ENCODE results near the gene DNAJC5.

GRCh38 chr20:63856098-63856511 is 38.8 kb upstream of the DNAJC5 start:
- TF ChIP-seq CTCF (IDR thresholded peaks at IDR 0.05) (no peak), POLR2AphosphoS5 (IDR thresholded peaks at IDR 0.05) (no peak), POLR2A (IDR thresholded peaks at IDR 0.05) (no peak)

Data from prostate gland (tissue), 2 donors.